Colonic mucosa (tissue), 4 donors: ENCODE measurements around the gene JMJD4. TPM values are rescaled to one million over a fixed set of nuclear protein-coding genes. Genes with fewer than 3 reads are reported as not detected.

ENCODE experiments used
- DNase-seq: peaks from one replicate; pipeline ENCODE4 v3.0.0-alpha.2; 2020
- H3K27ac ChIP-seq: fragments of 200-600 bp; one replicate; pipeline ENCODE4 v1.8.0; 2021
- H3K27me3 ChIP-seq: fragments of 200-600 bp; one replicate; pipeline ENCODE4 v1.8.0; 2021
- H3K36me3 ChIP-seq: fragments of 200-600 bp; one replicate; pipeline ENCODE4 v1.8.0; 2021
- H3K4me1 ChIP-seq: fragments of 200-600 bp; one replicate; pipeline ENCODE4 v1.8.0; 2021; ENCODE audit warnings: mild to moderate bottlenecking
- H3K4me3 ChIP-seq: fragments of 200-600 bp; one replicate; pipeline ENCODE4 v1.8.0; 2021
- H3K9ac ChIP-seq, 2 donors: one replicate each; pipeline ENCODE4 v1.7.0; 2013; ENCODE audit warnings: control low read depth in 2 of 2, low read depth in 2 of 2, low read length in 2 of 2
- H3K9me3 ChIP-seq: fragments of 200-600 bp; one replicate; pipeline ENCODE4 v1.8.0; 2021
- intact Hi-C: fragments of 100-400 bp; cut with DNase I; formaldehyde crosslinking; loops from one replicate; pipeline ENCODE4 v1.14.1; 2022
- total RNA-seq, 2 donors: library from RNA; stranded (reverse); fragmentation: NEBNext Ultra II Directional in 1 of 2; extraction: Animal tissue kit (Norgen Biotek cat#: 25700) in 1 of 2; gene quantifications; one replicate each; pipeline ENCODE4 v1.2.1, GENCODE V29; 2021
- TF ChIP-seq, protein P1 (sequence below): fragments of 200-600 bp; IDR thresholded peaks from one replicate; pipeline ENCODE4 v1.8.0; 2022; ENCODE audit warnings: antibody characterized with exemption, mild to moderate bottlenecking
- donor health status: healthy.
- donor health status: DM: no; HTN: no; CAD: no.
- donor health status: DM: no; HTN: no; CAD: no.

The JMJD4 gene
- total RNA-seq, 2 donors from 2014 or later, result 9.0 to 16.0 TPM

DNA sequence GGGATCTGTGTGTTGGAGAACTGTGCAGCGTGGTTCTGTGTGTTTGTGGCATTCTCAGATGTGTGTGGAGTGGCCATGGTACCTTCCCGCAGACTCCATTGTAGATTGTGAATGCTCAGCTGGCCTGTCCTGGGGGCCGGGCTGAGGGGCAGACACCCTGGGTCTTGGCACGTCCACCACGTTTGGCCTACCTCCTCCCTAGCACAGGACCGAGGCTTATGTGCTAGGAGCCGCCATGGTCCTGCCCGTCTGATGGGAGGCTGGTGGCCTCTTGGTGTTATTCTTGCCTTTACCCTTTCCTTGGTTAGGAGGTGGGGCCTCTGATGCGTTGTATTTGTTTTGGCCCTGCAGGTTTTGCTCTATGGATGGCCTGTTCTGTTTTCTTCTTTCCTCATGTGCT is 25.3 kb upstream of the JMJD4 start:
- TF ChIP-seq, protein P1, sequence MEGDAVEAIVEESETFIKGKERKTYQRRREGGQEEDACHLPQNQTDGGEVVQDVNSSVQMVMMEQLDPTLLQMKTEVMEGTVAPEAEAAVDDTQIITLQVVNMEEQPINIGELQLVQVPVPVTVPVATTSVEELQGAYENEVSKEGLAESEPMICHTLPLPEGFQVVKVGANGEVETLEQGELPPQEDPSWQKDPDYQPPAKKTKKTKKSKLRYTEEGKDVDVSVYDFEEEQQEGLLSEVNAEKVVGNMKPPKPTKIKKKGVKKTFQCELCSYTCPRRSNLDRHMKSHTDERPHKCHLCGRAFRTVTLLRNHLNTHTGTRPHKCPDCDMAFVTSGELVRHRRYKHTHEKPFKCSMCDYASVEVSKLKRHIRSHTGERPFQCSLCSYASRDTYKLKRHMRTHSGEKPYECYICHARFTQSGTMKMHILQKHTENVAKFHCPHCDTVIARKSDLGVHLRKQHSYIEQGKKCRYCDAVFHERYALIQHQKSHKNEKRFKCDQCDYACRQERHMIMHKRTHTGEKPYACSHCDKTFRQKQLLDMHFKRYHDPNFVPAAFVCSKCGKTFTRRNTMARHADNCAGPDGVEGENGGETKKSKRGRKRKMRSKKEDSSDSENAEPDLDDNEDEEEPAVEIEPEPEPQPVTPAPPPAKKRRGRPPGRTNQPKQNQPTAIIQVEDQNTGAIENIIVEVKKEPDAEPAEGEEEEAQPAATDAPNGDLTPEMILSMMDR, result no peak
- Histone ChIP-seq H3K36me3 (no peaks in the 10 kb centered on the region), H3K27ac (no peak overlapping the region), H3K27me3 (no peaks in the 10 kb centered on the region), H3K9me3 (no peaks in the 10 kb centered on the region), H3K4me1 (peaks cover 12% of the 10 kb centered on the region), H3K9ac (no peak overlapping the region), H3K4me3 (no peak overlapping the region)
- no peak for DNase-seq
- intact Hi-C loops, result loop anchor here (5.0 kb wide), 1 partner anchor 278 kb away; no protein-coding TSS in a partner anchor

DNA sequence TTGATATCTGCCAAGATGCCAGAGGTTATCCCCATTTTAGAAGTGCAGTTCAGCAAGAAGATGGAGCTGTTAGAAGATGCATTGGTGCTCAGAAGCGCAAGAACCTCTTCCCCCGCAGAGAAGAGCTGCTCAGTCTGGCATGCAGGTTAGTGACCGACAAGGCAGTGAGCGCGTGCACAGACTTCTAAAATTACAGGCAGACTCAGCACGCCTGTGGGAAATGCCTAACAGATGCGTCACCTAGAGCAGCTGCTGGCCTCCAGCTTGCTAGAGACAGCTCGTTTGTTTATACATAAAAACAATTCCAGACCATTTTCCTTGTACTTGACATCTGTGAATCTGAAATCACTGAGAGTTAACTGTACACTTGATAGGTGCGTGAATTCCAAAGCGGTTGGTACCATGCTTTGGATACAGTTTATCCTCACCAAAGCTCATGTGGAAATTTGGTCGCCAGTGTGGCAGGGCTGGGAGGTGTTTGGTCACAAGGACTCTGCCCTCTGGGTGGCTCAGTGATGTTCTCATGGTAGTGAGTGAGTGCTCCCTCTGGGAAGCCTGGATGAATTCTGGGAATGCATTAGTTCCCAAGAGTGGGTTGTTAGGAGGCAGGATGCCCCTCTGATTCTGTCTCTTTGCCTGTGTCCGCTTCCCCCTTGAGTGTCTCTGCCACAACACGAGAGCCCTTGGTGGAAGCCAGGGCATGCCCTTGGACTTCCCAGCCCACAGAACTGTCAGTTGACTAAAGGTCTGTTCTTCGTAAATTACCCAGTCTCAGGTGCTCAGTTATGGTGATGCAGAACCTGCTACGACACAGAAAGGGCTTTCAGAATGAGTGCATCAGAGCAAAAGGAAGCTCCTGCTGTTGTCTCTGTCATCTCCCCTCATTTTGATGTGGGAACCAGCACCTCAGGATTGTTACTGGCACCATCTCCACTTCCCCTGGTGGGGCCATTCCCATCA is 24.5 kb upstream of the JMJD4 start:
- Histone ChIP-seq H3K4me1 (peaks cover 12% of the 10 kb centered on the region), H3K9ac (no peak overlapping the region), H3K9me3 (no peaks in the 10 kb centered on the region), H3K36me3 (no peaks in the 10 kb centered on the region), H3K27ac (no peak overlapping the region), H3K4me3 (no peak overlapping the region), H3K27me3 (no peaks in the 10 kb centered on the region)
- no peak for DNase-seq
- intact Hi-C loops, result loop anchor here (5.0 kb wide), 1 partner anchor 277 kb away; no protein-coding TSS in a partner anchor
- TF ChIP-seq, protein P1, result no peak

DNA sequence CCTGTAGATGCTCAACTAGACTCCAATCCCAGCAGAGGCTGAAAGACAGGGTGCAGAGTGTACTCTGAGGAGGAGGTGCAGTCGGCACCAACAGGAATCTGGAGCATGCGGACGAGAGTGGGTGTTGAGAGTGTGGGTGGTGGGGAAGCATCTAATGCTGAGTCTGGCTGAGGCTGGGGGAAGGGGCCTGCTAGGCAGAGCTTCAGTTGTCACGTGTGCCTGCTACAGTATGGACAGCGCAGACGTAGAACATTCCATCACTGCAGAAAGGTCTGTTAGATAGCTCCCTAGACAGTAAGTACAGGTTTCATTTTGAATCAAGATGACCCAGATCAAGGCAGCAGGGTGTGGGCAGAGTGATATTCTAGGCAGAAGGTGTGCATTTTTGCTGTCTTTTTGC is 23.3 kb upstream of the JMJD4 start:
- H3K4me3 ChIP-seq, result no peak overlapping the region
- no peaks in the 10 kb centered on the region for H3K36me3 ChIP-seq
- intact Hi-C loops, result no loop called here
- no peak for DNase-seq
- TF ChIP-seq, protein P1, result no peak
- no peak overlapping the region for H3K9ac ChIP-seq
- no peaks in the 10 kb centered on the region for H3K27me3 ChIP-seq
- no peaks in the 10 kb centered on the region for H3K9me3 ChIP-seq
- H3K4me1 ChIP-seq, result peaks cover 12% of the 10 kb centered on the region
- H3K27ac ChIP-seq, result no peak overlapping the region

DNA sequence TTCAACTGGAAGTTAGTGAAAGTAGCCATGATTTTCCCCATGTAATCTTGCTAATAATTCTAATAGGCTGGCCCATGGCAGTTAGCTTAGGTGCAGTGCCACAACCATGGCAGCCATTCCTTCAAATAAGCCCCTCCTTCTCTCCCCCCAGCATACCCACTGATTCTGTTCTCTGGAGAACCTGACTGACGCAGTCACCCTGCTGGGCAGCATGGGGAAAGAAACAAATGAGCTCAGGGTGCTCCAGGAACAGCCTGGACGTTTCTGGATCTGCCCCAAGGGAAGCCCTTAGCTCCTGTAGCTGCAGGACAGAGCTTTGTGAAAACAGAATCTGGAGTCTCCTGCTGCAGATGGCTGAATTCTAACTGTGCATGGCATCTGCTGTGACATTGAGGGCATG is 22.7 kb upstream of the JMJD4 start:
- intact Hi-C loops, result no loop called here
- no peak overlapping the region for H3K4me3 ChIP-seq
- H3K27ac ChIP-seq, result no peak overlapping the region
- DNase-seq, result no peak
- TF ChIP-seq, protein P1, result no peak
- no peak overlapping the region for H3K9ac ChIP-seq
- H3K27me3 ChIP-seq, result no peaks in the 10 kb centered on the region
- peaks cover 8% of the 10 kb centered on the region for H3K4me1 ChIP-seq
- H3K9me3 ChIP-seq, result no peaks in the 10 kb centered on the region
- no peaks in the 10 kb centered on the region for H3K36me3 ChIP-seq

DNA sequence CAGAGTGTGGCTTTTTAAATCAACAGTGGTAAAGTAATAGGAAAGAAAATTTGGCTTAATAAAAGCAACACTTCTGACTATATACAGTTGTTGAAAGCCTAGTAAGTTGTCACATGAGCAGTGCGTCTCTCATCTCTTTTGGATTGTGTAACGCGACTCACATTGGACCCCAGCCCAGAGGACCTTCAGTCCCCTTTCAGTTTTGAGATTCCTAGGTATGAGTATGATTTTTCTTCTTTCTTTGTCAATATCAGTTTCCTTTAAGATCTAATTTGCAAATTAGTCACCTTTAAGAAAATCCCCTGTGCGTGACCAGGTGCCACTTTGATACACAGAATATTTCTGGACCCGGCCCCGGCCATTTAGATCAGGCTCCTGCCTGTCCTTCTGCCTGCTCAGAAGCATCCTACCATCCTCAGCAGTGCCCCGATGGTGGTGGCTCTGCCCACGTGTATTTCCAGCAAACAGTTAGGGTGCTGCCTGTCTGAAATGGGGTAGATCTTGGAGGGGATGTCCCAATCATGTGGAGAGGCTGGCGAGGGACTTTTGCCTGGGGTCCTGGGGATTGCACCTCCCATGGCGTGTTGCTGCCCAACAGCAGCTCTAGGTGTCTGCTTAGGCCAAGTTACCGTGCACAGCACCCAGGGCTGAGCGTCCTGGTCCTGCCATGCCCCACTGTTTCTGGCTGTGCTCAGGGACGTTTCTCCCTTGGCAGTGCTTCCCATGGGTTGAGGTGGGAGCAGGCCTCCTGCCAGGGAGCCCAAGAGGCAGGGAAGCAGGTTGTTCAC is 21.3 kb upstream of the JMJD4 start:
- Histone ChIP-seq H3K27ac (no peak overlapping the region), H3K36me3 (no peaks in the 10 kb centered on the region), H3K27me3 (no peaks in the 10 kb centered on the region), H3K4me1 (no peaks in the 10 kb centered on the region), H3K9me3 (no peaks in the 10 kb centered on the region), H3K9ac (no peak overlapping the region), H3K4me3 (no peak overlapping the region)
- intact Hi-C loops, result no loop called here
- no peak for DNase-seq
- TF ChIP-seq, protein P1, result no peak
